Tibial nerve (tissue), 4 donors: ENCODE results near the gene SPATS2. TPM values are rescaled to one million over a fixed set of nuclear protein-coding genes. Genes with fewer than 3 reads are reported as not detected.

ENCODE experiments used
- DNase-seq, 2 donors: peaks; one replicate each; pipeline ENCODE4 v3.0.0-alpha.2; 2019; ENCODE audit warnings: low spot score in 2 of 2
- H3K27ac ChIP-seq, 4 donors: fragments of 200-600 bp; sonication (generic) in 3 of 4; one replicate each; pipeline ENCODE4 v1.5.1; 2017 to 2019; ENCODE audit warnings: mild to moderate bottlenecking in 1 of 4
- H3K27me3 ChIP-seq, 2 donors: fragments of 200-600 bp; sonication (generic) in 1 of 2; one replicate each; pipeline versions ENCODE4 v1.5.1 to v1.6.0; 2017 to 2019
- H3K36me3 ChIP-seq, 3 donors: fragments of 200-600 bp; sonication (generic); one replicate each; pipeline ENCODE4 v1.5.1; 2018 to 2019
- H3K4me1 ChIP-seq, 4 donors: fragments of 200-600 bp; sonication (generic) in 3 of 4; one replicate each; pipeline ENCODE4 v1.5.1; 2017 to 2019
- H3K4me3 ChIP-seq, 4 donors: fragments of 200-600 bp; sonication (generic) in 3 of 4; one replicate each; pipeline ENCODE4 v1.5.1; 2017 to 2019; ENCODE audit warnings: mild to moderate bottlenecking in 1 of 4, moderate library complexity in 1 of 4
- H3K9me3 ChIP-seq, 4 donors: fragments of 200-600 bp; sonication (generic) in 3 of 4; one replicate each; pipeline ENCODE4 v1.5.1; 2017 to 2019
- EP300 ChIP-seq, 2 donors: sonication (generic); formaldehyde crosslinking; IDR thresholded peaks; one replicate each; pipeline ENCODE4 v1.6.1; 2017; ENCODE audit warnings: antibody characterized with exemption in 2 of 2, mild to moderate bottlenecking in 1 of 2
- POLR2A ChIP-seq, 2 donors: fragments of 450-650 bp; IDR thresholded peaks; one replicate each; pipeline ENCODE4 v1.6.1; 2017; ENCODE audit warnings: antibody characterized with exemption in 2 of 2, mild to moderate bottlenecking in 2 of 2, moderate library complexity in 2 of 2
- WGBS, 2 donors: methylation state at CpG; one replicate each; pipeline ENCODE4 v1.1.5; 2018; 5-methylcytosine and 5-hydroxymethylcytosine counted together
- total RNA-seq, 4 donors: library from RNA; depleted of rRNA; stranded (reverse); fragments of >200 nt; gene quantifications; one replicate each; pipeline ENCODE4 v1.1.0, GENCODE V29; 2016
- TF ChIP-seq, protein P1 (sequence below), 5 experiments: fragments of 200-600 bp in 3 of 5; fragments of 450-650 bp in 2 of 5; sonication (generic) in 3 of 5; IDR thresholded peaks; one replicate each; pipeline ENCODE4 v1.5.1; 2016 to 2019; ENCODE audit warnings: antibody characterized with exemption in 5 of 5, mild to moderate bottlenecking in 3 of 5, moderate library complexity in 2 of 5

SPATS2 gene
- total RNA-seq, 4 donors from 2014 or later = 5.9 to 14.7 (median 9.8) TPM

DNA sequence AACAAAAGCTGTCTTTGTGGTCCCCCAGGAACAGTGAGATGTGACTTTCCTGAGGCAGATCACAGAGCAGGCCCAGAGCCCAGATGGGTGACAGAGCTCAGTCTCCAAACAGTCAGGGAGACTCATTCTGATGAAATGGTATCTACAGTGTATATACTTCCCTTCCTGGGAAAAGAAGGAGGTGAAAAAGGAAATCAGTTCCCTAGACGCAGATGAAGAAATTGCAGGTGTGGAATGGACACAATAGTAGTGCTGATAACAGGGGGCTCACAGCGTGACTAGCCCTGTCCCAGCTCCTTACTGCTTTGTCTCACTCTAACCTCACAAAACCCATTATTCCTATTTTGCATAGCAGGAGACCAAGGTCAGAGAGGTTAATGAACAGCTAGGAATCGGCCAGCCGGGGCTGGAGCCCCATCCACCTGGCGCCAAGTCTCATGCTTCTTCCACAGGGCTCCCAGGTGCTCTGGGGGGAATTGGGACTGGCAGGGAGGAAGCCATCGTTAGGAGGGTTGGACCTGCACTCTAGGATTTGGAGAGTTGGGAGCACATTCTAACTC is 183.5 kb downstream of the SPATS2 start:
- Histone ChIP-seq H3K27me3 (peaks cover 0 to 32% of the 10 kb centered on the region in 2 donors), H3K4me1 (peaks cover 0 to 14% (median 13%) of the 10 kb centered on the region in 4 donors), H3K27ac (no peak overlapping the region), H3K9me3 (no peaks in the 10 kb centered on the region), H3K36me3 (peaks cover 0 to 4% (median 0%) of the 10 kb centered on the region in 3 donors), H3K4me3 (no peak overlapping the region)
- TF ChIP-seq, protein P1, sequence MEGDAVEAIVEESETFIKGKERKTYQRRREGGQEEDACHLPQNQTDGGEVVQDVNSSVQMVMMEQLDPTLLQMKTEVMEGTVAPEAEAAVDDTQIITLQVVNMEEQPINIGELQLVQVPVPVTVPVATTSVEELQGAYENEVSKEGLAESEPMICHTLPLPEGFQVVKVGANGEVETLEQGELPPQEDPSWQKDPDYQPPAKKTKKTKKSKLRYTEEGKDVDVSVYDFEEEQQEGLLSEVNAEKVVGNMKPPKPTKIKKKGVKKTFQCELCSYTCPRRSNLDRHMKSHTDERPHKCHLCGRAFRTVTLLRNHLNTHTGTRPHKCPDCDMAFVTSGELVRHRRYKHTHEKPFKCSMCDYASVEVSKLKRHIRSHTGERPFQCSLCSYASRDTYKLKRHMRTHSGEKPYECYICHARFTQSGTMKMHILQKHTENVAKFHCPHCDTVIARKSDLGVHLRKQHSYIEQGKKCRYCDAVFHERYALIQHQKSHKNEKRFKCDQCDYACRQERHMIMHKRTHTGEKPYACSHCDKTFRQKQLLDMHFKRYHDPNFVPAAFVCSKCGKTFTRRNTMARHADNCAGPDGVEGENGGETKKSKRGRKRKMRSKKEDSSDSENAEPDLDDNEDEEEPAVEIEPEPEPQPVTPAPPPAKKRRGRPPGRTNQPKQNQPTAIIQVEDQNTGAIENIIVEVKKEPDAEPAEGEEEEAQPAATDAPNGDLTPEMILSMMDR (IDR thresholded peaks at IDR 0.05) = no peak
- no peak for TF ChIP-seq POLR2A (IDR thresholded peaks at IDR 0.05)
- DNase-seq = no peak
- 83 to 86% methylated on average over 6 of the region's 6 CpGs for WGBS, 2 donors

- Histone ChIP-seq H3K4me3 (no peak overlapping the region), H3K27ac (no peak overlapping the region), H3K4me1 (peaks cover 0 to 14% (median 13%) of the 10 kb centered on the region in 4 donors), H3K27me3 (peaks cover 0 to 20% of the 10 kb centered on the region in 2 donors), H3K9me3 (no peaks in the 10 kb centered on the region), H3K36me3 (peaks cover 0 to 17% (median 0%) of the 10 kb centered on the region in 3 donors)
- TF ChIP-seq POLR2A (IDR thresholded peaks at IDR 0.05) (no peak), EP300 (IDR thresholded peaks at IDR 0.05) (no peak)
- TF ChIP-seq, protein P1 (IDR thresholded peaks at IDR 0.05) = no peak
- no peak for DNase-seq
- WGBS, 2 donors = 64 to 73% methylated on average over 7 of the region's 7 CpGs
These were observed 184.8 kb downstream of the SPATS2 start for GRCh38 chr12:49552014-49552413.

DNA sequence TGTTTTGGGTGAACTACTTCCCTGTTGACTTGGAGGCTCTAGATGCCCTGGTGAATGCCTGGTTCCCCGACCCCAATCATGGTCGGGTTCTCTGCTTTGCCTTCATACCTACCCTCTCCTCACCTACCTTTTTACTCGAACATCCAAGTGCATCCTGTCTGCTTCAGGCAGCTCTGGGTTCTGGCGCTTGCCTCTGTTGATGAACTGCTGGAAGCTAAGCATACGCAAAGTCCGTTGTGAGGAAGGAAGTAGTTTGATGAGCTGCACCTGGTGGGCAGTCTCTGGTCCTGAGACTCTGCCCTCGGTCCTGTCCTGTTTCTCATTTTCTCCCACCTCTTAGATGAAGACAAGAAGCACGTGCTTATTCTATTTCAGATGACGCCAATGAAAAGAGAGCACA is 185.2 kb downstream of the SPATS2 start:
- Histone ChIP-seq H3K36me3 (peaks cover 0 to 21% (median 0%) of the 10 kb centered on the region in 3 donors), H3K27ac (no peak overlapping the region), H3K9me3 (no peaks in the 10 kb centered on the region), H3K4me1 (peaks cover 0 to 14% (median 13%) of the 10 kb centered on the region in 4 donors), H3K27me3 (peaks cover 0 to 15% of the 10 kb centered on the region in 2 donors), H3K4me3 (no peak overlapping the region)
- TF ChIP-seq EP300 (IDR thresholded peaks at IDR 0.05) = no peak
- no peak for TF ChIP-seq POLR2A (IDR thresholded peaks at IDR 0.05)
- TF ChIP-seq, protein P1 (IDR thresholded peaks at IDR 0.05) = no peak
- DNase-seq = no peak
- WGBS, 2 donors = 68% methylated on average over 9 of the region's 9 CpGs

DNA sequence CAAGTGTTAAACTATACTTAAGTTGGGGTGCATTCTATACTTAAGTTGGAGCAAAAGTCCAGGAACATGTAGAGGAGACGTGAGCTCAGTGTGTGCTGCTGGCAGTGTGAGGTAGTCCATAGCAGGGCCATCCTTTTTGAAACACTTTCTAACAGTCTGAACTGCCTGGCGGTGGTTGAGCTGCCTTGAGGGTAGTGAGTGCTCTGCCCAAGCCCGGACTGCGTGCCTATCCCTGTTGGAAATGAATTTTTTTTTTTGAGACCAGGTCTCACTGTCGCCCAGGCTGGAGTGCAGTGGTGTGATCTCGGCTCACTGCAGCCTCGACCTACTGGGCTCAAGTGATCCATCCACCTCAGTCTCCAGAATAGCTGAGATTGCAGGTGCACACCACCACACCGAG is 185.6 kb downstream of the SPATS2 start:
- WGBS, 2 donors = 83 to 88% methylated on average over 8 of the region's 8 CpGs
- Histone ChIP-seq H3K36me3 (peaks cover 0 to 26% (median 0%) of the 10 kb centered on the region in 3 donors), H3K4me1 (peaks cover 0 to 14% (median 13%) of the 10 kb centered on the region in 4 donors), H3K4me3 (no peak overlapping the region), H3K27me3 (peaks cover 0 to 11% of the 10 kb centered on the region in 2 donors), H3K9me3 (no peaks in the 10 kb centered on the region), H3K27ac (no peak overlapping the region)
- TF ChIP-seq EP300 (IDR thresholded peaks at IDR 0.05) (no peak), POLR2A (IDR thresholded peaks at IDR 0.05) (no peak)
- TF ChIP-seq, protein P1 (IDR thresholded peaks at IDR 0.05) = no peak
- no peak for DNase-seq

GRCh38 chr12:49553512-49554088 is 186.3 kb downstream of the SPATS2 start:
- H3K4me3 ChIP-seq = no peak overlapping the region
- 67 to 71% methylated on average over 2 of the region's 2 CpGs for WGBS, 2 donors
- H3K36me3 ChIP-seq = peaks cover 0 to 33% (median 0%) of the 10 kb centered on the region in 3 donors
- H3K4me1 ChIP-seq = peaks cover 0 to 12% (median 9%) of the 10 kb centered on the region in 4 donors
- TF ChIP-seq POLR2A (IDR thresholded peaks at IDR 0.05) = no peak
- TF ChIP-seq, protein P1 (IDR thresholded peaks at IDR 0.05) = peak in 1 of 5 experiments; percentile 30
- TF ChIP-seq EP300 (IDR thresholded peaks at IDR 0.05) = no peak
- H3K27me3 ChIP-seq = peaks cover 0 to 4% of the 10 kb centered on the region in 2 donors
- no peaks in the 10 kb centered on the region for H3K9me3 ChIP-seq
- DNase-seq = no peak
- H3K27ac ChIP-seq = no peak overlapping the region
